Liver (tissue), 9 donors: ENCODE data around the gene CRB1. TPM values are rescaled to one million over a fixed set of nuclear protein-coding genes. Genes with fewer than 3 reads are reported as not detected.

Experiments
- DNase-seq: peaks from one replicate; pipeline ENCODE4 v3.0.0-alpha.2; 2017; ENCODE audit warnings: low spot score
- H3K27ac ChIP-seq, 2 donors: one replicate each; pipeline ENCODE4 v1.7.0; 2013; ENCODE audit warnings: inconsistent platforms in 2 of 2, low read length in 2 of 2, control low read depth in 1 of 2, low read depth in 1 of 2, mild to moderate bottlenecking in 1 of 2
- H3K27me3 ChIP-seq, 4 donors: one replicate each; pipeline versions ENCODE4 v1.6.1 to v1.7.0; 2013; ENCODE audit warnings: low read length in 3 of 4, inconsistent platforms in 1 of 4, mild to moderate bottlenecking in 1 of 4, moderate library complexity in 1 of 4; ENCODE audit not compliant: control insufficient read depth in 4 of 4, insufficient read depth in 4 of 4
- H3K36me3 ChIP-seq, 4 donors: one replicate each; pipeline versions ENCODE4 v1.6.1 to v1.7.0; 2013; ENCODE audit warnings: low read length in 3 of 4, mild to moderate bottlenecking in 3 of 4, low read depth in 1 of 4, moderate library complexity in 1 of 4; ENCODE audit not compliant: control insufficient read depth in 4 of 4, insufficient read depth in 3 of 4
- H3K4me1 ChIP-seq, 4 donors: one replicate each; pipeline versions ENCODE4 v1.6.1 to v1.7.0; 2013; ENCODE audit warnings: low read length in 3 of 4, mild to moderate bottlenecking in 3 of 4, moderate library complexity in 1 of 4; ENCODE audit not compliant: control insufficient read depth in 4 of 4, insufficient read depth in 4 of 4
- H3K4me3 ChIP-seq, 3 donors: one replicate each; pipeline versions ENCODE4 v1.6.1 to v1.7.0; 2013; ENCODE audit warnings: low read length in 3 of 3, control low read depth in 1 of 3, low read depth in 1 of 3, mild to moderate bottlenecking in 1 of 3
- H3K9ac ChIP-seq, 2 donors: one replicate each; pipeline ENCODE4 v1.7.0; 2013; ENCODE audit warnings: low read length in 2 of 2, mild to moderate bottlenecking in 2 of 2, moderate library complexity in 2 of 2, control low read depth in 1 of 2, low read depth in 1 of 2
- H3K9me3 ChIP-seq, 4 donors: one replicate each; pipeline versions ENCODE4 v1.6.1 to v1.7.0; 2013; ENCODE audit warnings: low read length in 3 of 4; ENCODE audit not compliant: control insufficient read depth in 4 of 4
- ATF3 ChIP-seq: IDR thresholded peaks from 2 replicates; pipeline ENCODE4 v1.6.1; 2016; ENCODE audit warnings: antibody characterized with exemption
- CTCF ChIP-seq: fragments of 150-350 bp; IDR thresholded peaks from 2 replicates; pipeline ENCODE4 v1.5.1; 2017; ENCODE audit warnings: improper control_type of control experiment, low read depth, low read length; ENCODE audit not compliant: missing input control
- EGR1 ChIP-seq, 2 donors: IDR thresholded peaks; 2 replicates each; pipeline ENCODE4 v1.6.1; 2016 to 2018; ENCODE audit warnings: antibody characterized with exemption in 2 of 2, low read depth in 2 of 2
- FOXA1 ChIP-seq: IDR thresholded peaks from 2 replicates; pipeline ENCODE4 v1.6.1; 2016; ENCODE audit warnings: antibody characterized with exemption
- FOXA2 ChIP-seq: IDR thresholded peaks from 2 replicates; pipeline ENCODE4 v1.6.1; 2016; ENCODE audit warnings: antibody characterized with exemption
- GABPA ChIP-seq, 2 donors: IDR thresholded peaks in 1 of 2; conservative IDR thresholded peaks in 1 of 2; 2 replicates each; pipeline ENCODE4 v1.6.1; 2016; ENCODE audit warnings: antibody characterized with exemption in 2 of 2, mild to moderate bottlenecking in 1 of 2, moderate library complexity in 1 of 2
- HNF4A ChIP-seq, 2 donors: conservative IDR thresholded peaks; 2 replicates each; pipeline ENCODE4 v1.6.1; 2016; ENCODE audit warnings: antibody characterized with exemption in 2 of 2, mild to moderate bottlenecking in 2 of 2
- HNF4G ChIP-seq: IDR thresholded peaks from 2 replicates; pipeline ENCODE4 v1.6.1; 2016; ENCODE audit warnings: antibody characterized with exemption
- JUND ChIP-seq, 2 donors: IDR thresholded peaks; 2 replicates each; pipeline ENCODE4 v1.6.1; 2016; ENCODE audit warnings: antibody characterized with exemption in 2 of 2
- MAX ChIP-seq: IDR thresholded peaks from 2 replicates; pipeline ENCODE4 v1.6.1; 2016; ENCODE audit warnings: antibody characterized with exemption
- NR2F2 ChIP-seq: IDR thresholded peaks from 2 replicates; pipeline ENCODE4 v1.6.1; 2016; ENCODE audit warnings: antibody characterized with exemption
- RAD21 ChIP-seq, 2 donors: IDR thresholded peaks; 2 replicates each; pipeline ENCODE4 v1.6.1; 2016; ENCODE audit warnings: antibody characterized with exemption in 2 of 2, mild to moderate bottlenecking in 2 of 2
- REST ChIP-seq: IDR thresholded peaks from 2 replicates; pipeline ENCODE4 v1.6.1; 2016; ENCODE audit warnings: antibody characterized with exemption, mild to moderate bottlenecking
- RXRA ChIP-seq, 2 donors: IDR thresholded peaks; 2 replicates each; pipeline ENCODE4 v1.6.1; 2017 to 2018; ENCODE audit warnings: antibody characterized with exemption in 2 of 2, mild to moderate bottlenecking in 1 of 2
- SP1 ChIP-seq: IDR thresholded peaks from 2 replicates; pipeline ENCODE4 v1.6.1; 2018; ENCODE audit warnings: antibody characterized with exemption, mild to moderate bottlenecking
- TAF1 ChIP-seq: conservative IDR thresholded peaks from 2 replicates; pipeline ENCODE4 v1.6.1; 2016; ENCODE audit warnings: antibody characterized with exemption, mild to moderate bottlenecking
- YY1 ChIP-seq: IDR thresholded peaks from 2 replicates; pipeline ENCODE4 v1.6.1; 2016; ENCODE audit warnings: antibody characterized with exemption, mild to moderate bottlenecking
- ZBTB33 ChIP-seq: IDR thresholded peaks from 2 replicates; pipeline ENCODE4 v1.6.1; 2016; ENCODE audit warnings: antibody characterized with exemption
- WGBS: extraction: QIAGEN DNeasy Blood & Tissue Kit; methylation state at CpG from one replicate; pipeline ENCODE4 v1.1.7; 2013; 5-methylcytosine and 5-hydroxymethylcytosine counted together
- polyA plus RNA-seq, 2 donors: library from polyadenylated mRNA; stranded (reverse) in 1 of 2; unstranded in 1 of 2; fragments of 200-250 nt in 1 of 2; fragments of >200 nt in 1 of 2; fragmentation: Nextera tagmentation in 1 of 2; extraction: Ambion mirVana in 1 of 2; gene quantifications; one replicate each; pipeline versions ENCODE4 v1.2.1 to v1.2.3, GENCODE V29; 2013 to 2015
- total RNA-seq, 2 donors: library from RNA; depleted of rRNA; stranded (reverse); fragments of >200 nt; gene quantifications; one replicate each; pipeline ENCODE4 v1.2.3, GENCODE V29; 2014
- donor health status: healthy.
- donor health status: healthy.
- donor health status: healthy.
- donor health status: healthy.
- donor health status: healthy.

CRB1 gene
- total and polyA plus RNA-seq, 4 donors: 5.1 TPM; not detected in 3

GRCh38 chr1:197305925-197306324 is 37.9 kb downstream of the CRB1 start:
- DNase-seq: no peak
- no peaks in the 10 kb centered on the region for H3K27me3 ChIP-seq
- no peaks in the 10 kb centered on the region for H3K9me3 ChIP-seq
- no peak overlapping the region for H3K9ac ChIP-seq
- H3K4me3 ChIP-seq: no peak overlapping the region
- WGBS: 58% methylated on average over 2 of the region's 2 CpGs
- no peak for TF ChIP-seq YY1
- no peak for TF ChIP-seq HNF4A (conservative IDR thresholded peaks at IDR 0.05)
- no peak for TF ChIP-seq HNF4G
- no peak for TF ChIP-seq RXRA (IDR thresholded peaks at IDR 0.05)
- no peak for TF ChIP-seq RAD21 (IDR thresholded peaks at IDR 0.05)
- no peak for TF ChIP-seq NR2F2
- TF ChIP-seq ZBTB33: no peak
- TF ChIP-seq SP1: no peak
- TF ChIP-seq REST: no peak
- no peak for TF ChIP-seq ATF3
- TF ChIP-seq CTCF: no peak
- no peak for TF ChIP-seq GABPA (IDR thresholded peaks at IDR 0.05 in 1 of 2, conservative IDR thresholded peaks at IDR 0.05 in 1 of 2)
- no peak for TF ChIP-seq MAX
- TF ChIP-seq TAF1: no peak
- no peak for TF ChIP-seq FOXA2
- no peak for TF ChIP-seq JUND (IDR thresholded peaks at IDR 0.05)
- TF ChIP-seq FOXA1: no peak
- no peak for TF ChIP-seq EGR1 (IDR thresholded peaks at IDR 0.05; ENCODE audit: low read depth in 2 of 2)
- H3K27ac ChIP-seq: no peak overlapping the region
- H3K4me1 ChIP-seq: no peaks in the 10 kb centered on the region
- H3K36me3 ChIP-seq: no peaks in the 10 kb centered on the region
